ENCODE data around the gene PDE2A. TPM values are rescaled to one million over a fixed set of nuclear protein-coding genes. Genes with fewer than 3 reads are reported as not detected.

The PDE2A gene
- total and polyA plus RNA-seq, 2 donors from 2014 or later = 12.6 to 42.0 TPM

GRCh38 chr11:72552399-72552910 lies 121.8 kb downstream of the PDE2A start:
- no peak for TF ChIP-seq CTCF (IDR thresholded peaks at IDR 0.05; ENCODE audit: borderline replicate concordance, extremely low read depth, insufficient read depth)
- intact Hi-C loops (cut with DNase I) = no loop called here
- FAIRE-seq = no peak

GRCh38 chr11:72551571-72551970 lies 122.7 kb downstream of the PDE2A start:
- Histone ChIP-seq H3K9me3 (ENCODE audit: control insufficient read depth in 2 of 3, insufficient read depth in 1 of 3, low read length in 3 of 3) (no peaks in the 10 kb centered on the region), H3K9ac (ENCODE audit: low read length in 3 of 3) (no peak overlapping the region), H3K4me3 (ENCODE audit: low read length in 3 of 3) (no peak overlapping the region), H3K27me3 (ENCODE audit: control insufficient read depth, insufficient read depth, low read length) (no peaks in the 10 kb centered on the region), H3K36me3 (ENCODE audit: control insufficient read depth in 2 of 3, insufficient read depth in 3 of 3, low read length in 3 of 3) (no peaks in the 10 kb centered on the region), H3K4me1 (ENCODE audit: control insufficient read depth in 2 of 3, insufficient read depth in 2 of 3, low read depth in 1 of 3, low read length in 3 of 3) (no peaks in the 10 kb centered on the region), H3K27ac (ENCODE audit: low read depth in 2 of 2, low read length in 2 of 2) (no peak overlapping the region)
- no peak for TF ChIP-seq CTCF (IDR thresholded peaks at IDR 0.05; ENCODE audit: borderline replicate concordance, extremely low read depth, insufficient read depth)
- intact Hi-C loops (cut with DNase I) = no loop called here
- FAIRE-seq (no peak), DNase-seq (no peak)

More at GRCh38 chr11:72552399-72552910, 121.8 kb downstream of the PDE2A start:
- Histone ChIP-seq H3K36me3 (ENCODE audit: control insufficient read depth in 2 of 3, insufficient read depth in 3 of 3, low read length in 3 of 3) (no peaks in the 10 kb centered on the region), H3K9ac (ENCODE audit: low read length in 3 of 3) (no peak overlapping the region), H3K4me3 (ENCODE audit: low read length in 3 of 3) (no peak overlapping the region), H3K27ac (ENCODE audit: low read depth in 2 of 2, low read length in 2 of 2) (no peak overlapping the region), H3K4me1 (ENCODE audit: control insufficient read depth in 2 of 3, insufficient read depth in 2 of 3, low read depth in 1 of 3, low read length in 3 of 3) (no peaks in the 10 kb centered on the region), H3K9me3 (ENCODE audit: control insufficient read depth in 2 of 3, insufficient read depth in 1 of 3, low read length in 3 of 3) (no peaks in the 10 kb centered on the region), H3K27me3 (ENCODE audit: control insufficient read depth, insufficient read depth, low read length) (no peaks in the 10 kb centered on the region)
- no peak for DNase-seq

GRCh38 chr11:72548463-72548862 lies 125.8 kb downstream of the PDE2A start:
- no peaks in the 10 kb centered on the region for H3K4me1 ChIP-seq (ENCODE audit: control insufficient read depth in 2 of 3, insufficient read depth in 2 of 3, low read depth in 1 of 3, low read length in 3 of 3)
- H3K4me3 ChIP-seq (ENCODE audit: low read length in 3 of 3) = no peak overlapping the region
- H3K9me3 ChIP-seq (ENCODE audit: control insufficient read depth in 2 of 3, insufficient read depth in 1 of 3, low read length in 3 of 3) = no peaks in the 10 kb centered on the region
- no peak for DNase-seq
- no peaks in the 10 kb centered on the region for H3K27me3 ChIP-seq (ENCODE audit: control insufficient read depth, insufficient read depth, low read length)
- H3K27ac ChIP-seq (ENCODE audit: low read depth in 2 of 2, low read length in 2 of 2) = no peak overlapping the region
- H3K9ac ChIP-seq (ENCODE audit: low read length in 3 of 3) = no peak overlapping the region
- no peaks in the 10 kb centered on the region for H3K36me3 ChIP-seq (ENCODE audit: control insufficient read depth in 2 of 3, insufficient read depth in 3 of 3, low read length in 3 of 3)
- no peak for TF ChIP-seq CTCF (IDR thresholded peaks at IDR 0.05; ENCODE audit: borderline replicate concordance, extremely low read depth, insufficient read depth)
- no peak for FAIRE-seq
- intact Hi-C loops (cut with DNase I) = no loop called here

- H3K27me3 ChIP-seq (ENCODE audit: control insufficient read depth, insufficient read depth, low read length) = no peaks in the 10 kb centered on the region
- DNase-seq = no peak
- intact Hi-C loops (cut with DNase I) = no loop called here
- no peak for FAIRE-seq
- H3K27ac ChIP-seq (ENCODE audit: low read depth in 2 of 2, low read length in 2 of 2) = no peak overlapping the region
- H3K9me3 ChIP-seq (ENCODE audit: control insufficient read depth in 2 of 3, insufficient read depth in 1 of 3, low read length in 3 of 3) = no peaks in the 10 kb centered on the region
- H3K36me3 ChIP-seq (ENCODE audit: control insufficient read depth in 2 of 3, insufficient read depth in 3 of 3, low read length in 3 of 3) = no peaks in the 10 kb centered on the region
- no peak for TF ChIP-seq CTCF (IDR thresholded peaks at IDR 0.05; ENCODE audit: borderline replicate concordance, extremely low read depth, insufficient read depth)
- no peaks in the 10 kb centered on the region for H3K4me1 ChIP-seq (ENCODE audit: control insufficient read depth in 2 of 3, insufficient read depth in 2 of 3, low read depth in 1 of 3, low read length in 3 of 3)
- no peak overlapping the region for H3K9ac ChIP-seq (ENCODE audit: low read length in 3 of 3)
- H3K4me3 ChIP-seq (ENCODE audit: low read length in 3 of 3) = no peak overlapping the region
Measured at GRCh38 chr11:72546866-72547265, 127.4 kb downstream of the PDE2A start.
